Endothelial cell of umbilical vein (primary cell): ENCODE measurements around the gene KLK8. TPM values are rescaled to one million over a fixed set of nuclear protein-coding genes. Genes with fewer than 3 reads are reported as not detected.

ENCODE experiments used
- BruUV-seq: library from RNA; stranded (reverse); fragments of 400-500 nt; replicated peaks from 2 replicates; lab custom pipeline; 2021; lab: Mats Ljungman, UMichigan
- CTCF ChIA-PET: fragments of 300-600, 350-600 bp; sonication (Branson Sonifier 250); formaldehyde crosslinking; loops from one replicate; lab custom pipeline; 2021; ENCODE audit warnings: antibody characterized with exemption, inconsistent platforms; lab: Charles Lee
- POLR2A ChIA-PET: fragments of 300-600, 350-600 bp; sonication (Branson Sonifier 250); formaldehyde crosslinking; loops from one replicate; lab custom pipeline; 2021; ENCODE audit warnings: antibody characterized with exemption, inconsistent platforms; lab: Charles Lee
- DNase-seq: peaks from one replicate; pipeline ENCODE4 v3.0.0-alpha.2; 2011; ENCODE audit warnings: low read depth, low spot score
- FAIRE-seq: peaks from 2 replicates; lab custom pipeline; 2011; peaks lifted over from hg19 to GRCh38; lab: Jason Lieb, UNC
- H2AFZ ChIP-seq: 2 replicates; pipeline ENCODE4 v1.6.0; 2012; ENCODE audit warnings: low read depth, low read length, control low read depth, inconsistent platforms
- H3K27ac ChIP-seq: 2 replicates; pipeline ENCODE4 v1.5.1; 2011; ENCODE audit warnings: low read depth, mild to moderate bottlenecking, control low read depth, low read length, moderate library complexity; ENCODE audit not compliant: insufficient read depth
- H3K27me3 ChIP-seq, 2 experiments: 2 replicates each; pipeline versions ENCODE4 v1.6.0 to v1.6.1; 2011; ENCODE audit warnings: low read length in 2 of 2, mixed read lengths in 1 of 2; ENCODE audit not compliant: control insufficient read depth in 2 of 2, insufficient read depth in 2 of 2
- H3K36me3 ChIP-seq, 2 experiments: 2 replicates in 1 of 2; 3 replicates in 1 of 2; pipeline ENCODE4 v1.5.1; 2011; ENCODE audit warnings: low read length in 2 of 2, mild to moderate bottlenecking in 1 of 2, moderate library complexity in 1 of 2; ENCODE audit not compliant: control insufficient read depth in 2 of 2, insufficient read depth in 2 of 2; ENCODE audit errors: extremely low read depth in 1 of 2
- H3K4me1 ChIP-seq: 3 replicates; pipeline ENCODE4 v1.5.1; 2011; ENCODE audit warnings: mild to moderate bottlenecking, low read length; ENCODE audit not compliant: control insufficient read depth, insufficient read depth; ENCODE audit errors: extremely low read depth
- H3K4me2 ChIP-seq: 2 replicates; pipeline ENCODE4 v1.6.1; 2011; ENCODE audit warnings: low read length, control low read depth, mixed read lengths; ENCODE audit not compliant: insufficient read depth
- H3K4me3 ChIP-seq, 3 experiments: fragments of 200-600 bp in 1 of 3; sonication (generic), shearing (Covaris generic) in 1 of 3; replicated peaks in 1 of 3; 2 replicates each; pipeline ENCODE4 v1.5.1; 2011 to 2016; ENCODE audit warnings: control low read depth in 3 of 3, low read length in 3 of 3, mild to moderate bottlenecking in 2 of 3, inconsistent platforms in 1 of 3, low read depth in 1 of 3, moderate library complexity in 1 of 3; ENCODE audit not compliant: insufficient read depth in 1 of 3
- H3K79me2 ChIP-seq: 2 replicates; pipeline ENCODE4 v1.6.0; 2012; ENCODE audit warnings: low read length, inconsistent platforms; ENCODE audit not compliant: control insufficient read depth, insufficient read depth
- H3K9ac ChIP-seq: replicated peaks from 2 replicates; pipeline ENCODE3; 2011; ENCODE audit warnings: low read length, control low read depth; ENCODE audit not compliant: insufficient read depth; ENCODE audit errors: extremely low read depth
- H3K9me1 ChIP-seq: replicated peaks from 3 replicates; pipeline ENCODE4 v1.6.0; 2011; ENCODE audit warnings: mild to moderate bottlenecking, low read length; ENCODE audit not compliant: control insufficient read depth, insufficient read depth; ENCODE audit errors: extremely low read depth
- H3K9me3 ChIP-seq: replicated peaks from 2 replicates; pipeline ENCODE4 v1.5.1; 2012; ENCODE audit warnings: low read length, inconsistent platforms; ENCODE audit not compliant: control insufficient read depth, insufficient read depth
- H4K20me1 ChIP-seq: replicated peaks from 2 replicates; pipeline ENCODE3; 2011; ENCODE audit warnings: mild to moderate bottlenecking, low read length; ENCODE audit not compliant: control insufficient read depth, insufficient read depth; ENCODE audit errors: extremely low read depth
- EZH2 ChIP-seq: IDR thresholded peaks from 2 replicates; pipeline ENCODE4 v1.6.1; 2012; ENCODE audit warnings: borderline replicate concordance, low read depth, mild to moderate bottlenecking, moderate library complexity, low read length, inconsistent platforms; ENCODE audit not compliant: severe bottlenecking
- FOS ChIP-seq: IDR thresholded peaks from 2 replicates; pipeline ENCODE4 v1.6.1; 2011; ENCODE audit warnings: mild to moderate bottlenecking, low read length, moderate library complexity, borderline replicate concordance; ENCODE audit not compliant: insufficient read depth
- GATA2 ChIP-seq: IDR thresholded peaks from 2 replicates; pipeline ENCODE4 v1.7.0; 2011; ENCODE audit warnings: low read depth, mild to moderate bottlenecking, moderate library complexity, mixed read lengths, low read length; ENCODE audit not compliant: insufficient read length, insufficient read depth
- JUN ChIP-seq: IDR thresholded peaks from 2 replicates; pipeline ENCODE4 v1.6.1; 2011; ENCODE audit warnings: borderline replicate concordance, low read depth; ENCODE audit not compliant: insufficient read length, insufficient read depth
- MYC ChIP-seq: IDR thresholded peaks from one replicate; pipeline ENCODE4 v1.6.1; 2011; ENCODE audit warnings: mild to moderate bottlenecking, low read depth, low read length
- POLR2A ChIP-seq: IDR thresholded peaks from 2 replicates; pipeline ENCODE4 v1.6.1; 2012; ENCODE audit warnings: low read depth, mild to moderate bottlenecking, control low read depth, low read length
- POLR2AphosphoS5 ChIP-seq: IDR thresholded peaks from 2 replicates; pipeline ENCODE4 v1.6.1; 2012; ENCODE audit warnings: low read depth, mild to moderate bottlenecking, control low read depth, low read length, moderate library complexity; ENCODE audit not compliant: insufficient read depth
- dilution Hi-C: fragments of 300-500 bp; cut with MboI; formaldehyde crosslinking; loops from one replicate; pipeline ENCODE4 v1.15.0; 2019; ENCODE audit warnings: low sequenced_read_pairs; ENCODE audit not compliant: extremely low pct_ligation_motif_present
- intact Hi-C: fragments of 100-400 bp; cut with micrococcal nuclease; formaldehyde crosslinking; loops from one replicate; pipeline ENCODE4 v1.10.0; 2022
- polyA plus RNA-seq, 4 experiments: library from polyadenylated mRNA; depleted of rRNA in 3 of 4; stranded (reverse) in 3 of 4; unstranded in 1 of 4; fragments of >200 nt; gene quantifications; 2 replicates each; pipeline versions ENCODE4 v1.2.1 to v1.2.3, GENCODE V29; 2011 to 2012; ENCODE audit warnings: missing spikeins in 1 of 4
- total RNA-seq: library from RNA; stranded (reverse); gene quantifications from 2 replicates; pipeline ENCODE4 v1.2.3, GENCODE V29; 2021
- TF ChIP-seq, protein P1 (sequence below), 2 donors: IDR thresholded peaks; 1 replicate in 1 of 2; 2 replicates in 1 of 2; pipeline ENCODE4 v1.5.1; 2011; ENCODE audit warnings: low read length in 2 of 2, mild to moderate bottlenecking in 2 of 2, moderate library complexity in 2 of 2, control low read depth in 1 of 2, inconsistent platforms in 1 of 2, low read depth in 1 of 2; ENCODE audit not compliant: insufficient read depth in 1 of 2; ENCODE audit errors: extremely low read depth in 1 of 2
- TF ChIP-seq, protein P2 (sequence below): IDR thresholded peaks from 2 replicates; pipeline ENCODE4 v1.6.1; 2011; ENCODE audit not compliant: insufficient read depth, insufficient read length

The KLK8 gene
- total and polyA plus RNA-seq, 2 donors (not counting 3 experiments of a cell fraction or from before 2014, with no cell fraction given): not detected

DNA sequence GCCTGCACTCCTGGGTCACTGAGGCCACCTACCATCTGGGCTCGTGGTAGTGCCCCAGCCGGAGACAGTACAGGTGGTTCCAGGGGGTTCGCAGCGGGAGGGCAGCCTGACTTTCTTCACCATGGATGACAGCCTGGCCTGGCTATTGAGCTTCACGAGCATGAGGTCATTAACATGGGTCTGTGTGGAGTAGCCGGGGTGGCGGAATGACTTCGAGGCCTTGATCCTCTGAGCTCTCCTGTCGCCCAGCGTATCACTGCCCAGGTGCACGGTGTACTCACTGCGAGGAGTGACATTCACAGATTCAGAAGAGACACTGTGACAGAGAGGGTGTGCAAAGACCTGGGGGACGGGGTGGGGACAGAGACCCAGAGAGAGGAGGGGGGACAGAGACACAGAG is 21.2 kb downstream of the KLK8 start:
- Histone ChIP-seq H3K27me3 (no peaks in the 10 kb centered on the region), H3K79me2 (no peaks in the 10 kb centered on the region), H3K4me1 (no peaks in the 10 kb centered on the region), H4K20me1 (no peaks in the 10 kb centered on the region), H3K36me3 (no peaks in the 10 kb centered on the region), H3K4me2 (no peak overlapping the region), H3K9ac (no peak overlapping the region), H3K9me3 (no peaks in the 10 kb centered on the region), H3K27ac (no peak overlapping the region), H3K4me3 (no peak overlapping the region), H2AFZ (no peak overlapping the region), H3K9me1 (no peaks in the 10 kb centered on the region)
- ChIA-PET CTCF (interaction anchor here (1.1 kb wide), 1 partner anchor 36 kb away, joined by 3 read pairs; no protein-coding TSS in a partner anchor), POLR2A (no interaction called here)
- no peak for DNase-seq
- FAIRE-seq: no peak
- intact Hi-C loops (no loop called here), dilution Hi-C loops (no loop called here)
- TF ChIP-seq MYC: no peak
- TF ChIP-seq EZH2: no peak
- no peak for TF ChIP-seq JUN
- no peak for TF ChIP-seq GATA2
- no peak for TF ChIP-seq FOS
- no peak for TF ChIP-seq POLR2A
- TF ChIP-seq POLR2AphosphoS5: no peak
- TF ChIP-seq, protein P1, sequence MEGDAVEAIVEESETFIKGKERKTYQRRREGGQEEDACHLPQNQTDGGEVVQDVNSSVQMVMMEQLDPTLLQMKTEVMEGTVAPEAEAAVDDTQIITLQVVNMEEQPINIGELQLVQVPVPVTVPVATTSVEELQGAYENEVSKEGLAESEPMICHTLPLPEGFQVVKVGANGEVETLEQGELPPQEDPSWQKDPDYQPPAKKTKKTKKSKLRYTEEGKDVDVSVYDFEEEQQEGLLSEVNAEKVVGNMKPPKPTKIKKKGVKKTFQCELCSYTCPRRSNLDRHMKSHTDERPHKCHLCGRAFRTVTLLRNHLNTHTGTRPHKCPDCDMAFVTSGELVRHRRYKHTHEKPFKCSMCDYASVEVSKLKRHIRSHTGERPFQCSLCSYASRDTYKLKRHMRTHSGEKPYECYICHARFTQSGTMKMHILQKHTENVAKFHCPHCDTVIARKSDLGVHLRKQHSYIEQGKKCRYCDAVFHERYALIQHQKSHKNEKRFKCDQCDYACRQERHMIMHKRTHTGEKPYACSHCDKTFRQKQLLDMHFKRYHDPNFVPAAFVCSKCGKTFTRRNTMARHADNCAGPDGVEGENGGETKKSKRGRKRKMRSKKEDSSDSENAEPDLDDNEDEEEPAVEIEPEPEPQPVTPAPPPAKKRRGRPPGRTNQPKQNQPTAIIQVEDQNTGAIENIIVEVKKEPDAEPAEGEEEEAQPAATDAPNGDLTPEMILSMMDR (IDR thresholded peaks at IDR 0.05; ENCODE audit: extremely low read depth in 1 of 2, insufficient read depth in 1 of 2, low read depth in 1 of 2, low read length in 2 of 2): no peak
- TF ChIP-seq, protein P2, sequence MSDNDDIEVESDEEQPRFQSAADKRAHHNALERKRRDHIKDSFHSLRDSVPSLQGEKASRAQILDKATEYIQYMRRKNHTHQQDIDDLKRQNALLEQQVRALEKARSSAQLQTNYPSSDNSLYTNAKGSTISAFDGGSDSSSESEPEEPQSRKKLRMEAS: no peak
- no TSS peak for BruUV-seq
